SU-DHL-6 (cell line): ENCODE results near the gene ITGB8.

Experiments used
- EZH2phosphoT487 ChIP-seq: fragments of 200-600 bp; sonication (generic), shearing (Covaris generic); conservative IDR thresholded peaks from 2 replicates; pipeline ENCODE4 v1.6.1; 2018; ENCODE audit warnings: mild to moderate bottlenecking, antibody characterized with exemption, low read length, moderate library complexity, mixed read lengths
- TF ChIP-seq, protein P1 (sequence below): fragments of 200-600 bp; sonication (generic); IDR thresholded peaks from one replicate; pipeline ENCODE4 v1.5.1; 2017; ENCODE audit warnings: antibody characterized with exemption, mild to moderate bottlenecking, low read length, moderate library complexity; ENCODE audit not compliant: insufficient read depth, poor library complexity, severe bottlenecking

DNA sequence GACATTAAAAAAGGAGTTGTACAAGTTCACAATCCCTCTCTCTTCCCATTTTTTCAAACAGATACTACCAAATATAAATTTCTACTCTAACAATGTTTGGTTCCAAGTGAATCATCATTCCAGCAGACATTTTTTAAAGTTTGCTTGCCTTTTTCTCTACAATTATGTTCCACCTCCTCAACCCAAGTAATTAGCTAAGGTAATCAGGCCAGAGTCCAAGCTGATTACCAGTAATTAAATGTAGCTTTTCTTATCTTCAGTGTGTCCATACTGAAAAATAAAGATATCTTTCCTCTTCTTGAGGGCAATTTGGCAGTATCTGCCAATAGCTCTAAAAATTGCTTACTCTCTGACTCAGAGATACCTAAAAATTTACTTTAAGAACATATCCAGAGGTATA is 126.0 kb downstream of the ITGB8 start:
- no peak for TF ChIP-seq EZH2phosphoT487
- TF ChIP-seq, protein P1, sequence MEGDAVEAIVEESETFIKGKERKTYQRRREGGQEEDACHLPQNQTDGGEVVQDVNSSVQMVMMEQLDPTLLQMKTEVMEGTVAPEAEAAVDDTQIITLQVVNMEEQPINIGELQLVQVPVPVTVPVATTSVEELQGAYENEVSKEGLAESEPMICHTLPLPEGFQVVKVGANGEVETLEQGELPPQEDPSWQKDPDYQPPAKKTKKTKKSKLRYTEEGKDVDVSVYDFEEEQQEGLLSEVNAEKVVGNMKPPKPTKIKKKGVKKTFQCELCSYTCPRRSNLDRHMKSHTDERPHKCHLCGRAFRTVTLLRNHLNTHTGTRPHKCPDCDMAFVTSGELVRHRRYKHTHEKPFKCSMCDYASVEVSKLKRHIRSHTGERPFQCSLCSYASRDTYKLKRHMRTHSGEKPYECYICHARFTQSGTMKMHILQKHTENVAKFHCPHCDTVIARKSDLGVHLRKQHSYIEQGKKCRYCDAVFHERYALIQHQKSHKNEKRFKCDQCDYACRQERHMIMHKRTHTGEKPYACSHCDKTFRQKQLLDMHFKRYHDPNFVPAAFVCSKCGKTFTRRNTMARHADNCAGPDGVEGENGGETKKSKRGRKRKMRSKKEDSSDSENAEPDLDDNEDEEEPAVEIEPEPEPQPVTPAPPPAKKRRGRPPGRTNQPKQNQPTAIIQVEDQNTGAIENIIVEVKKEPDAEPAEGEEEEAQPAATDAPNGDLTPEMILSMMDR, result no peak
